ENCODE results near the gene GSTM3.
"Not testable (repeated sequence)": the region's sequence is repeated elsewhere in the genome, so short reads cannot be mapped to it uniquely, and the experiment has no call there.

Gene GSTM3

DNA sequence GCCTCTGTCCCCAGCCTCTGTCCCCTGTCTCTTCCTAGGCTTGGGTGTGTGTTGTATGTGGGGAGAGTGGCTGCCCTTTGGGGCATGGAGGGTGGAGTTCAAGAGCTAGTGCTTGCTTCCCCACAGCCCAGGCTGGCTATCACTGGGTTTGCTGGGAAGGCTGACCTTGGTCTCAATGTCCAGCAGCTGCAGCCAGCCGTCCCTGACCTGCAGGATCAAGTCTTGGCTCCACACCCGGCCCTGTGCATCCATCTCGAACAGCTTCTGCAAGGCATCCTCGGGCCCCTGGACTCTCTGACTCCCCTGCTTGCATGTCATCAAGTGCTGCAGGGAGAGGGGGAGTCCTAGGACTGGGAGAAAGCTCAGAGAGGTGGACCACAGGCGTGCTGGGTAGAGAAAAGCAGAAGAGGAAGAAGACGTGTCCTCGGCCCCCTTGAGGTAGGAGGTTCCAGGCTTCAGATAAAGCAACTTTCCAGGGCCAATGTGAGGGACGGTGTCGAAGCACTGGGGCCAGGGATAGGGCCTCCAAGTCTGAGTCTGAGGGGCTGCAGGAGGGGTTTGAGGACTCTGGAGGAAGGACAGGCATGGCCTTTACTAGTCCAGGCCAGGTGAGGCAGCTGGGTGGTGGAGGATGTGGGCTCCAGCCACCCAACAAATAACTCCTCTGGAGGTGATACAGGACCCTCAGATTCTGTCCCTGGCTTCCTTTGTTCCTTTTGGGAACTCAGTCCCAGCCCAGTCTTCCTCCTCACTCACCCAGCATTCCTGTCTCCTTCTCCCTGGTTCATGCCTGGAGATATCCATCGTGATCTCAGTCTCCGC is 18.9 kb upstream of the GSTM3 start:
- Histone ChIP-seq H3K36me3 (ENCODE audit: control insufficient read depth, insufficient read depth, low read length) (no peaks in the 10 kb centered on the region), H3K27me3 (ENCODE audit: control insufficient read depth, insufficient read depth, low read length) (no peaks in the 10 kb centered on the region), H3K79me2 (no peaks in the 10 kb centered on the region), H3K27ac (no peak overlapping the region), H3K9ac (no peak overlapping the region), H2AFZ (no peak overlapping the region), H3K4me3 (ENCODE audit: low read depth, low read length) (no peak overlapping the region), H3K4me1 (no peaks in the 10 kb centered on the region), H3K4me2 (ENCODE audit: low read length) (no peak overlapping the region), H3K9me3 (ENCODE audit: control insufficient read depth, low read length) (no peaks in the 10 kb centered on the region)
- TF ChIP-seq, protein P1, sequence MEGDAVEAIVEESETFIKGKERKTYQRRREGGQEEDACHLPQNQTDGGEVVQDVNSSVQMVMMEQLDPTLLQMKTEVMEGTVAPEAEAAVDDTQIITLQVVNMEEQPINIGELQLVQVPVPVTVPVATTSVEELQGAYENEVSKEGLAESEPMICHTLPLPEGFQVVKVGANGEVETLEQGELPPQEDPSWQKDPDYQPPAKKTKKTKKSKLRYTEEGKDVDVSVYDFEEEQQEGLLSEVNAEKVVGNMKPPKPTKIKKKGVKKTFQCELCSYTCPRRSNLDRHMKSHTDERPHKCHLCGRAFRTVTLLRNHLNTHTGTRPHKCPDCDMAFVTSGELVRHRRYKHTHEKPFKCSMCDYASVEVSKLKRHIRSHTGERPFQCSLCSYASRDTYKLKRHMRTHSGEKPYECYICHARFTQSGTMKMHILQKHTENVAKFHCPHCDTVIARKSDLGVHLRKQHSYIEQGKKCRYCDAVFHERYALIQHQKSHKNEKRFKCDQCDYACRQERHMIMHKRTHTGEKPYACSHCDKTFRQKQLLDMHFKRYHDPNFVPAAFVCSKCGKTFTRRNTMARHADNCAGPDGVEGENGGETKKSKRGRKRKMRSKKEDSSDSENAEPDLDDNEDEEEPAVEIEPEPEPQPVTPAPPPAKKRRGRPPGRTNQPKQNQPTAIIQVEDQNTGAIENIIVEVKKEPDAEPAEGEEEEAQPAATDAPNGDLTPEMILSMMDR (IDR thresholded peaks at IDR 0.05): no peak

DNA sequence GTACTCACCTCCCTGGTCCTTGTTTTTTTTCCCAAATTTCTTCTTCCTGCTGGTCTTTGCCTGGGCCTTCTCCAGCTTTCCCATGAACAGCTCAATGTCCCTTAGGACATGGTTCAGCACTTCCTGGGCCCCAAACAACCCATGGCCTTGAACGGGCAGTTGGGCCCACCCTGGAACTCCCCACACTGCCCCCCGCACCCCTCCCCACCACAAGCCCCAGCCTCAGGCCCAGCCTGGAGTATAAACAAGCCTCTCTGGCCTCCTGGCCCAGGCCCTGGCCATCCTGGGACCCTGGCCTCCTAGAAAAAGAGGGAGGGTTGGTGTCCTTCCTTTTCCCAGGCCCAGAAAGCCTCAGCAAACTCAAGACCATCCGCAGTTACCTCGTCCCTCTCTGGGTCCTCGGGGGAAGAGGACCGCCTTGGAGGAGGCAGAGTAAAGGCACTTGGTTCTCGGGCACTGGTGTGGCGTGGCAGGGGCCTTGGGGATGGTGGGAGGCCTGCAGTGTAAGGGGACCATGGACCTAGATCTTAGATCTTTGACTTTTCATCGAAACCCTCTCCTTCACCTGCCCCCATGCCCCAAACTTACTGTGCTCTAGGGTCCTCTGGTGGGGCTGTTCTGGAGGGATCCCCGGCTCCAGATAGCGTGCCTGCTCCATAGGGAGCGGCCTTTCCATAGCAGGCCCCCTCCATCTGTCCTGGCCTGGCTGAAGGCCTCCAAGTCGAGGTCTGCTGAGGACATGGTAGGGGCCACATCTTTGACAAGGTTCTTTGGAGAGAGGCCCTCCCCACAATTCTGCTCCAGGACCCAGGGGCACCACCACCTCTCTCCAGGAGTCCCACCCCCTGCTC is 17.3 kb upstream of the GSTM3 start:
- no peaks in the 10 kb centered on the region for H3K79me2 ChIP-seq
- H3K9me3 ChIP-seq (ENCODE audit: control insufficient read depth, low read length): no peaks in the 10 kb centered on the region
- no peak overlapping the region for H3K9ac ChIP-seq
- no peaks in the 10 kb centered on the region for H3K27me3 ChIP-seq (ENCODE audit: control insufficient read depth, insufficient read depth, low read length)
- H3K27ac ChIP-seq: no peak overlapping the region
- no peaks in the 10 kb centered on the region for H3K4me1 ChIP-seq
- H3K4me3 ChIP-seq (ENCODE audit: low read depth, low read length): no peak overlapping the region
- H2AFZ ChIP-seq: no peak overlapping the region
- no peaks in the 10 kb centered on the region for H3K36me3 ChIP-seq (ENCODE audit: control insufficient read depth, insufficient read depth, low read length)
- TF ChIP-seq, protein P1 (IDR thresholded peaks at IDR 0.05): no peak
- H3K4me2 ChIP-seq (ENCODE audit: low read length): no peak overlapping the region

DNA sequence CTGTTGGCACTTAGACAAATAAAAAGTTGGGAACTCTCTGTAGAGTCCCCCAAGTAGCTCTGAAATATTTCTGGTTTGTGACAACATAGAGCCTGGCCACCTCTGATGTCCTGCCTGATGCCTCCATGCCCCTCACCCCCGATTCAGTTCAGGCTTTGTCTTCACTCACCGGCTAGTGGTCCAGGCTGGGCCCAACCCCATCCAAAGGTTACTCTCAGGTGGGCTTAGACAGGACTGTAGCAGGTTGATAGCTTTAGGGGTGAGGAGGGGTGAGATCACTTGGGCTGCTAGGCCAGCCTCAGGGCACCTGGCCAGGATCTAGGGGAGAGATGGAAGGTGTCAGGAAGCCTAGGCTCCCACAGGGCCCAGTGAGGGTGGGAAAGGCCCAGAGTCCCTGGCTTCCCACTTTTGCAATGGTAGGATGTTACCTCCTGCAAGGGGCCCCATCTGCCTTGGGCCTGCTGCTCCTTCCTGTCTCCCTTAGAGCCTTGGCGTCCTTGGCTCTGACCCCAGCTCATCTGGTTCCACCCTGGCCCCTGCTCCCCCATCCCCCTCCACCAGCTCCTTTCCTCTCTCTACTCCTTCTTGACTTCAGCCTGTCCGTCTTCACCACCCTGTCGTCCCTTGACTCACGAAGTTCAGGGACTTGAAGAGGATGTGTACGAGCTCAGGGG is 16.1 kb upstream of the GSTM3 start:
- Histone ChIP-seq H3K9ac (no peak overlapping the region), H3K36me3 (ENCODE audit: control insufficient read depth, insufficient read depth, low read length) (no peaks in the 10 kb centered on the region), H3K27me3 (ENCODE audit: control insufficient read depth, insufficient read depth, low read length) (no peaks in the 10 kb centered on the region), H3K4me3 (ENCODE audit: low read depth, low read length) (no peak overlapping the region), H3K9me3 (ENCODE audit: control insufficient read depth, low read length) (no peaks in the 10 kb centered on the region), H2AFZ (no peak overlapping the region), H3K4me1 (no peaks in the 10 kb centered on the region), H3K79me2 (no peaks in the 10 kb centered on the region), H3K27ac (no peak overlapping the region), H3K4me2 (ENCODE audit: low read length) (no peak overlapping the region)
- TF ChIP-seq, protein P1 (IDR thresholded peaks at IDR 0.05): no peak

DNA sequence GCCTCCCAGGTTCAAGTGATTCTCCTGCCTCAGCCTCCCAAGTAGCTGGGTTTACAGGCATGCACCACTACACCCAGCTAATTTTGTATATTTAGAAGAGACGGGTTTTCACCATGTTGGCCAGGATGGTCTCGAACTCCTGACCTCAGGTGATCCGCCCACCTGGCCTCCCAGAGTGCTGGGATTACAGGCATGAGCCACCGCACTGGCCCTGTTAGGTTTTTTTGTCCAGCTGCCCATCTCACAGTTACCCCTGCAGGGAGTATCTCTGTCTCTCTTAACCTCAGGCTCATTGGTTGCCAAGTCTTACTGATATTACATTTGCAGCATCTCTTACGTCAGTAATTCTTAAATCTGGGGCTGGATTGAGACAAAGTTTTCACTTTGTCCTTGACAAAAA is 15.5 kb upstream of the GSTM3 start:
- H3K4me3 ChIP-seq (ENCODE audit: low read depth, low read length); H3K9me3 ChIP-seq (ENCODE audit: control insufficient read depth, low read length); H3K9ac ChIP-seq; H2AFZ ChIP-seq; H3K4me1 ChIP-seq; H3K4me2 ChIP-seq (ENCODE audit: low read length); H3K27ac ChIP-seq; H3K27me3 ChIP-seq (ENCODE audit: control insufficient read depth, insufficient read depth, low read length); H3K79me2 ChIP-seq; H3K36me3 ChIP-seq (ENCODE audit: control insufficient read depth, insufficient read depth, low read length): not testable (repeated sequence)

DNA sequence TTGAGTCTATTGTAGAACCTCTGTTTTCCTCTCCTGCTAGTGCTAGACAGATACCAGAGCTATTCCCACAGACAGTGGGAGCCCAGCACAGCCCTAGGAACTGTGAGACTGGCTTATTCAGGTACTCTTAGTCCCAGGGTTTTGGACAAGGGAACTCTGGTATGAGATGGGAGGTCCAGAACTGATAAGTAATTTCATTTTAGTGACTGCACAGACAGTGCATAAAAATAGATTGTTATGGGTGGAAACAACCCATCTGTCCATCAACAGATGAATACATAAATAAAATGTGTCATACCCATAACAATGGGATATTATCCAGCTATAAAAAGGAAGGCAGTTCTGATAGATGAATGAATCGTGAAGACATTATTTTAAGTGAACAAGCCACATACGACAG is 13.9 kb upstream of the GSTM3 start:
- Histone ChIP-seq H3K4me3 (ENCODE audit: low read depth, low read length) (no peak overlapping the region), H3K4me1 (no peaks in the 10 kb centered on the region), H3K9me3 (ENCODE audit: control insufficient read depth, low read length) (no peaks in the 10 kb centered on the region), H3K9ac (no peak overlapping the region), H3K27me3 (ENCODE audit: control insufficient read depth, insufficient read depth, low read length) (no peaks in the 10 kb centered on the region), H3K4me2 (ENCODE audit: low read length) (no peak overlapping the region), H3K79me2 (no peaks in the 10 kb centered on the region), H3K36me3 (ENCODE audit: control insufficient read depth, insufficient read depth, low read length) (no peaks in the 10 kb centered on the region), H2AFZ (no peak overlapping the region), H3K27ac (no peak overlapping the region)
- TF ChIP-seq, protein P1 (IDR thresholded peaks at IDR 0.05): no peak

Data from parathyroid adenoma (tissue), 2 donors.